Measurements from ENCODE around the gene TBC1D3I. TPM values are rescaled to one million over a fixed set of nuclear protein-coding genes. Genes with fewer than 3 reads are reported as not detected.
"Not testable (repeated sequence)": the region's sequence is repeated elsewhere in the genome, so short reads cannot be mapped to it uniquely, and the experiment has no call there.

Gene TBC1D3I
- total and polyA plus RNA-seq, 2 donors, result not detected

DNA sequence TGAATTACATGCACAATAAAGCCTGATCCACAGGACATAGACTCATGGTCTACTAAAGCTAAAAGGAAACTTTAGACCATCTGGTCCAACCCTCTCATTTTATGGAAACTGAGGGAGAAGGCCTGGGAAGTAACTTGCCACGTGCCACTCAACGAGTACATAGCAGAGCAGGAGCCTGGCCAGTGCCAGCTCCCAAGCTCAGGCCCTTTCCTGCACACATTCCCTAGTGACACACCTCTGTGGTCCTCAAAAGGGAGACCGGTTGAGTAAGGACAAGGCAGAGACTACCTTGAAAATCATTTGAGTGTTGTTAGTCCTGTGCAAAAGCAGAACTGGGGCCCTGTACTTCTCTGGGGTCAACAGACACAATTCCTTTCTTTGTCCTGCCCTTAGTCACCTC is 50.7 kb downstream of the TBC1D3I start:
- 68% methylated on average over 3 of the region's 3 CpGs for WGBS
- H3K4me1 ChIP-seq (ENCODE audit: insufficient read depth), result no peaks in the 10 kb centered on the region
- no peak overlapping the region for H3K27ac ChIP-seq (ENCODE audit: low read depth)
- DNase-seq (ENCODE audit: extremely low spot score), result no peak
- no peak overlapping the region for H3K4me3 ChIP-seq (ENCODE audit: low read depth, low read length)
- no peaks in the 10 kb centered on the region for H3K36me3 ChIP-seq (ENCODE audit: insufficient read depth)

DNA sequence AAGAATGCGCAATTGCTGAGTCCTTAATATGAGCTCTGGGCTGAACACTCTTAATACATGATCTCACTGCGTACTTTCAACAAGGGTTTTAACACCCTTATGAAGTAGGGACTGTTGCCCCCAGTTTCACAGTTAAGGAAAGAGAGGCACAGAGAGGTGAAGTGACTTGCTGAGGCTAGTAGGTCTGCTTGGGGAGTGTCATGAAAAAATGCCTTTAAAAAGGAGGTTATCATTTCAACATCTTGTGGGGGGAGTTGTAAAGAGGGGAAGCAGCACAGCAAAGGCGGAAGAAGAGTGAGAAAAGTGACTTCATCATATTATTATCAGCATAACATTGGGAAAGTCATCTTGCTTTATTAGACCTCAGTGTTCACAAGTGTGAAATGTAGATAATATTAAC is 51.4 kb downstream of the TBC1D3I start:
- no peak overlapping the region for H3K27ac ChIP-seq (ENCODE audit: low read depth)
- H3K36me3 ChIP-seq (ENCODE audit: insufficient read depth), result no peaks in the 10 kb centered on the region
- H3K4me1 ChIP-seq (ENCODE audit: insufficient read depth), result no peaks in the 10 kb centered on the region
- DNase-seq (ENCODE audit: extremely low spot score), result no peak
- 78% methylated on average over 3 of the region's 3 CpGs for WGBS
- H3K4me3 ChIP-seq (ENCODE audit: low read depth, low read length), result no peak overlapping the region

DNA sequence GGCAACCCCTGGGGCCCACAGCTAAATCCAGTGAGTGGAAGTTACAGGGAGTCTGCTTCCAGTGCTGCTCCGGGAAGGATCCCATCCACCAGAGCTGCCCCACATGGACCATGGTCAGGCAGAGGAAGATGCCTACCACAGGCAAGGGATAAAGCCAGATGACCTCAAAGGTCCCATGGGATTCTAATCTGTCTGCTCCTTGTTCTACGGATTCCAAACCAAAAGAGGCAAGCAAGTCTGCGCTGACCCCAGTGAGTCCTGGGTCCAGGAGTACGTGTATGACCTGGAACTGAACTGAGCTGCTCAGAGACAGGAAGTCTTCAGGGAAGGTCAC is 52.1 kb downstream of the TBC1D3I start:
- 75% methylated on average over 4 of the region's 4 CpGs for WGBS

DNA sequence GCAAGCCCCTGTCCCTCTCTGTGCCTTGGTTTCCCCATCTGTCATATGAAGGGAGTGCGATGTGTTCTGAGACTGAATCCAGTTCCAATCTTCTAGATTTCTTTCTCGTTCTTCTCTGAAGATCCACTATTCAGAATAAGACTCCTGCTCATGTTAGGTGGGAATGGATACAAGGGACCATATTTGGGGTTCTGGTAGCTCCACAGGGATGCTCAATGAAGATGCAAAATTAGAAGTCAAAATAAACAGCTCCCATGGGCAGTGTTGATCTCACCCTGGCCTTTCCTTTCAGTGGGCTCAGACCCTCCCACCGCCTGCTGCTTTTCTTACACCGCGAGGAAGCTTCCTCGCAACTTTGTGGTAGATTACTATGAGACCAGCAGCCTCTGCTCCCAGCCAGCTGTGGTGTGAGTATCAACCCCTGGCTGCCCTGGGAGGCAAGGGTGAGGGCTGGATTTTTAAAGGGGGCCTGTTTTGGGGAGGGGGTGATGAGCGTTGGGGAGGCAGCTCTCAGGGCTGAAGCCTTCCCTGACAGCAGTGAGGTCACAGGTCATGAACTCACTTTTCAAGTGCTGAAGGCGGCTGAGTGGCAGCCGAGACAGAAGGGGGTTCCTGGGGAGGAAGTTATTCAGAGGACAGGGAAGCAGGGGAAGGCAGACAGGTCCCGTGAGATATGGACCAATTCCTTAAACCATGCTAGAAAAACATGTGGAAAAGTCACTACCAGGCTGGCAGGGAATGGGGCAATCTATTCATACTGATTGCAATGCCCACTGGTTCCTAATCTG is 52.7 kb downstream of the TBC1D3I start:
- not testable (repeated sequence) for H3K4me3 ChIP-seq (ENCODE audit: low read depth, low read length); DNase-seq (ENCODE audit: extremely low spot score); H3K4me1 ChIP-seq (ENCODE audit: insufficient read depth); H3K36me3 ChIP-seq (ENCODE audit: insufficient read depth); H3K27ac ChIP-seq (ENCODE audit: low read depth)
- WGBS, result 49% methylated on average over 7 of the region's 10 CpGs

More for the DNA sequence above, 52.1 kb downstream of the TBC1D3I start:
- no peak for DNase-seq (ENCODE audit: extremely low spot score)
- H3K4me3 ChIP-seq (ENCODE audit: low read depth, low read length), result no peak overlapping the region
- no peak overlapping the region for H3K27ac ChIP-seq (ENCODE audit: low read depth)
- no peaks in the 10 kb centered on the region for H3K36me3 ChIP-seq (ENCODE audit: insufficient read depth)
- H3K4me1 ChIP-seq (ENCODE audit: insufficient read depth), result no peaks in the 10 kb centered on the region

DNA sequence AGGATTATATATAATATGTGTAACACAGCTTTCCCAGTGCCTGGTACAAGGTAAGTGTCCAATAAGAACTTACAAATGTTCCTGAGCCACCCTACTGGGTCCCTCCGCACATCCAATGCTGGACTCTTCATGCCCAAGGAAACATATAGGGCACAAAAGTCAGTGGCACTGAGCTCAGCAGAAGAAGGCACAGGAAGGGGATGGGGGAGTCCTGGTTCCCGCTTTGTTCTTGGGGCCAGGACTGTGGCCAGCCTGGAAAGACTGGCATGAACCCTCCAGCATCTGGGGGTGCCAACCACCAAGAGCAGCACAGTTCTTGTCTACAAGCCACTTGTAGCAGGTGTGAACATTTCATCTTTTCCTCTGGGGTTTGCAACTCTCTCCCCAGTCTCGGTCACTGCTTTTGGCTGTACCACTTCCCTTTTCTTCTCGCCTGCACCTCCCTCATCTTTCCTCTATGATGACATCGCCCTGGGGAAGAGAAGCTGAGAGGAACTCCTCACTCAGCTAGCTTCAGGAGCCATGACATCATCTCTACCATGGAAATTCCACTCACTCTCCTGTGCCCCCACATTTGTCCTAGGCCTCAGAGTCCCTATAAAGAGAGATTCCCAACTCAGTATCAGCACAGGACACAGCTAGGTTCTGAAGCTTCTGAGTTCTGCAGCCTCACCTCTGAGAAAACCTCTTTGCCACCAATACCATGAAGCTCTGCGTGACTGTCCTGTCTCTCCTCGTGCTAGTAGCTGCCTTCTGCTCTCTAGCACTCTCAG is 53.7 kb downstream of the TBC1D3I start, which contains the start of gene CCL4L2:
Gene CCL4L2 (plus strand): TSS at position 625 of the 773 bp plus-strand sequence.
- not testable (repeated sequence) for DNase-seq (ENCODE audit: extremely low spot score); H3K36me3 ChIP-seq (ENCODE audit: insufficient read depth); H3K4me1 ChIP-seq (ENCODE audit: insufficient read depth); H3K4me3 ChIP-seq (ENCODE audit: low read depth, low read length); H3K27ac ChIP-seq (ENCODE audit: low read depth)
- 72% methylated on average over 7 of the region's 7 CpGs for WGBS

DNA sequence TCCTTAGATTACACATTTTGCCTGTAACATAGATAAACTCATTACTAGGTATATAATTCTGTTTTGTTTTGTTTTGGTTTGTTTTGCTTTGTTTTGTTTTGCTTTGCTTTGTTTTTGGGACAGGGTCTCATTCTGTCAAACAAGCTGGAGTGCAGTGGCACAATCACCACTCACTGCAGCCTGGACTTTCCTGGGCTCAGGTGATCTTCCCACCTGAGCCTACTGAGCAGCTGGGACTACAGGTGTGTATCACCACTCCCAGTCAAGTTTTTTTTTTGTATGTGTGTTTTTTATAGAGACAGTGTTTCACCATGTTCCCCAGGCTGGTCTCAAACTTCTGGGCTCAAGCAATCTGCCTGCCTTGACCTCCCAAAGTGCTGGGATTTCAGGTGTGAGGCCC is 54.8 kb downstream of the TBC1D3I start:
- Histone ChIP-seq H3K4me1 (ENCODE audit: insufficient read depth) (no peaks in the 10 kb centered on the region), H3K27ac (ENCODE audit: low read depth) (no peak overlapping the region), H3K36me3 (ENCODE audit: insufficient read depth) (no peaks in the 10 kb centered on the region), H3K4me3 (ENCODE audit: low read depth, low read length) (no peak overlapping the region)
- DNase-seq (ENCODE audit: extremely low spot score), result no peak

DNA sequence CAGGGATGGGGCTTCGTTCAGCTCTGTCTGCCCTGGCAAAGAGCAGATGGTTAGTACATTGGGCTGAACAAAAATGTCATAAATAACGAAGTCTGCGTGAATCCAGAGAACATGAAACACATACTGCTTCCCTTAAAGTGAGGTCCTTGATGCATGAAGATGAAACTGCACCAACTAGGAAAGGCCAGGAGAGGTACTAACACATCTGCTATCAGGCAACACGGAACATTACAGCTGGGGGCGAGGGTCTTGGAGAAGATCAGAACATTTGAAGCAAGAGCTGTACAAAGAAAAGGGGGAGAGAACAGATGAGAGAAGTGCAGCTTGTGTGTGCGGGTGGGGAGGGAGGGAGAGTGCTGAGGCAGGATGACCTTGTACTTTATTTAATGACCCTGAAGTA is 57.0 kb downstream of the TBC1D3I start:
- not testable (repeated sequence) for H3K27ac ChIP-seq (ENCODE audit: low read depth); H3K4me1 ChIP-seq (ENCODE audit: insufficient read depth); H3K36me3 ChIP-seq (ENCODE audit: insufficient read depth); DNase-seq (ENCODE audit: extremely low spot score); H3K4me3 ChIP-seq (ENCODE audit: low read depth, low read length)
- 64% methylated on average over 6 of the region's 6 CpGs for WGBS

DNA sequence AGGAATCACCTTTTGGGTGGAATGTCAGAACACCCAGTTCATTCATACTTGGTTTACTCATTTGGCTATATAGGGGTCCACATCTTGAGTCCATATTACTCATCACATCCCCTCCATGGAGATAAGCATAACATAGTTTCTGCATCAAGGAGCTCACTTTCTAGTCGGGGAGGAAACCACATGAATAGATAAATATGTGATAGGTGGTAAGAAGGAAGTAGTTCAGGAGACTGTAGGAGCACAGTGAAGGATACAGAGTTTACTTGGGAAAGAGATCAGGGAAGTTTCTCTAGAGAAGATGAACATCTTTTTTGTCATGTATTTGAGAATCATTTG is 57.9 kb downstream of the TBC1D3I start:
- WGBS, result 31% methylated on average over 1 of the region's 1 CpG
- not testable (repeated sequence) for H3K4me3 ChIP-seq (ENCODE audit: low read depth, low read length); DNase-seq (ENCODE audit: extremely low spot score); H3K36me3 ChIP-seq (ENCODE audit: insufficient read depth); H3K27ac ChIP-seq (ENCODE audit: low read depth); H3K4me1 ChIP-seq (ENCODE audit: insufficient read depth)

DNA sequence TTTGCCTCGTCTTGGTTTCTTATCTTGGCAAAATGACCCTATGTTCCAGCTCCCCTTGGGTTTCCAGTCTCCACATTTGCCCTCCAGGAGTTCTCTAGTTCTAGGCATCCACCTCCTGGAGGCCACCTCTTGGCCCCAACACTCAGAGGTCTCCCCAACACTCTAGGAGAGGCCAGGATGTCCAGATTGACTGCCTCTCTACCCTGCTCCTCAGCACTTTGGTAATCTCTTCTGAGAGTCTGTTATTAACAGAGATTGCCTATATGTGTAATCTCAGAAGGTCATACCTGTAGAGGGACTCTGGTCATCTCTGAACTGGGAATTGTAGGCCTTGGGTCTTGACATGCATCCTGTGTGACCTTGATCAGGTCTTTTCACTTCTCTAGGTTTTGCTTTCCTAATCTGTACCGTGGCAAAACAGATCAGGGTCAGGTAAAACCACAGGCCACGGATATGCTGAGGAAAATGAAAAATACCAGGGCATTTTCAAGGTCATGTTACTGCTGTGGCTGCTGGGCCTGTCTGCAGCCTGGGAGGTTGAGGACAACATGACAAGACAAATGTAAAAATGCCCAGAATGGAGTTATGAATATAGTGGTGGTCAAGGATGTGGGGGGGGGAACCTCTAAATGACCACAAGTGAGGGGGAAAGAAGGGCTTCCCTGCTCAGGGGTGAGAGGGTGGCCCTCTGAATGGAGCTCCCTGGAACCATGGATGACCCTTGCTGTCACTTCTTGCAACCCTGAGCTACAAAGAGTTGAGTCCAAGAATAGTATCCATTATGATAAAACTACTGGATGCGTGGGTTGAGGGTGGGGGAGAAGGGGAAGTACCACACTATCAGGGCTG is 58.5 kb downstream of the TBC1D3I start:
- no peak for DNase-seq (ENCODE audit: extremely low spot score)
- Histone ChIP-seq H3K27ac (ENCODE audit: low read depth) (no peak overlapping the region), H3K36me3 (ENCODE audit: insufficient read depth) (no peaks in the 10 kb centered on the region), H3K4me1 (ENCODE audit: insufficient read depth) (no peaks in the 10 kb centered on the region), H3K4me3 (ENCODE audit: low read depth, low read length) (no peak overlapping the region)
- WGBS, result 64% methylated on average over 4 of the region's 4 CpGs

DNA sequence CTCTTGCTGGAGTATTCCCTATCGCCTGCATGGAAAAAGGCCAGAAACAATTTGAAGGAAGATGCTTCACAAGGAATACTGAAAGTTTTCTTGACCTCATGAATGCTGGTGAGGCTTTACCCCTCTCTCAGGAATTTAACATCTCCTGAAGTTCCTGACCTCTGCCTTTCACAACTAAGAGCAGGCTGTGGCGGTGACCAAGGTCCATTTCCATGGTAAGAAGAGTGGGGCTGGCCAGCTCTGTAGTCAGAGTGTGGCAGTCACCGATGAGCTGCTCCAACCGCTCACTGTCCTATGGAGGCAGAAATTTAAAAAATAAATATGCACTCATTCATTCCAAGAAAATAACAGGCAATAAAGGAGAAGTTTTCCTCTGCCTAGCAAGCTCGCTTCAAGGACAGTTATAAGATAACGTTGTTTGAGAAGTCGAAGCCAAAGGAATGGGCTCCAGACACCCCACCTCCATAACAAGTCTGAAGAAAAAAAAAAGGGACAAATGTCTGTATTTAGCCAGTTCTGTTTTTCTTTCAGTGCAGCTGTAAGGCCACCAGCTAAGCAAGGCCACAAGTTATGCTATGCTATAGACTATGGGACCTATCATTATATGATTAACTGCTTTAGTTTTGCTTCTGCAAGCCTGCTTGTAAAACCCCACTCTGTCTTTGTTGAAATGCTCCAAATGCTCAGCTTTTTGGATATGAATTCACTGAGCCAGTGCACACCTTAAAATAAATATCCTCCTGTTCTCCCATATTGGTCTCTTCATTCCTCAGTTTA is 59.5 kb downstream of the TBC1D3I start:
- WGBS, result 52% methylated on average over 7 of the region's 7 CpGs
- Histone ChIP-seq H3K36me3 (ENCODE audit: insufficient read depth) (no peaks in the 10 kb centered on the region), H3K27ac (ENCODE audit: low read depth) (no peak overlapping the region), H3K4me1 (ENCODE audit: insufficient read depth) (no peaks in the 10 kb centered on the region), H3K4me3 (ENCODE audit: low read depth, low read length) (no peak overlapping the region)
- no peak for DNase-seq (ENCODE audit: extremely low spot score)

Small RNAs within 50 kb of the gene (small RNA-seq; reads per million reads assigned to genes)
- gene AC243829.3 (not detected), gene AC243829.6 (not detected), gene RF00019 (not detected)

Other genes with a start within 250 kb of the TBC1D3I start
- 0.85 TPM for gene CCL23, start 246.6 kb downstream of the TBC1D3I start, total RNA-seq
- 16.9 TPM for gene CCL23, start 246.6 kb downstream of the TBC1D3I start, polyA plus RNA-seq
- gene CCL18, start 200.3 kb downstream of the TBC1D3I start, total RNA-seq, result not detected
- 1.5 TPM for gene CCL18, start 200.3 kb downstream of the TBC1D3I start, polyA plus RNA-seq
- 3.6 TPM for gene CCL3, start 174.4 kb downstream of the TBC1D3I start, total RNA-seq
- gene CCL3, start 174.4 kb downstream of the TBC1D3I start, polyA plus RNA-seq, result 2.6 TPM
- 2.4 TPM for gene CCL4, start 160.7 kb downstream of the TBC1D3I start, total RNA-seq
- 3.1 TPM for gene CCL4, start 160.7 kb downstream of the TBC1D3I start, polyA plus RNA-seq
- 2.1 TPM for gene TBC1D3B, start 87.9 kb downstream of the TBC1D3I start, total RNA-seq
- 2.1 TPM for gene TBC1D3B, start 87.9 kb downstream of the TBC1D3I start, polyA plus RNA-seq
- gene CCL3L1, start 67.8 kb downstream of the TBC1D3I start, total RNA-seq, result 0.69 TPM
- gene CCL3L1, start 67.8 kb downstream of the TBC1D3I start, polyA plus RNA-seq, result 0.11 TPM
- 2.0 TPM for gene CCL4L2, start 53.5 kb downstream of the TBC1D3I start, total RNA-seq
- 0.25 TPM for gene CCL4L2, start 53.5 kb downstream of the TBC1D3I start, polyA plus RNA-seq
- gene TBC1D3G, start 59.3 kb upstream of the TBC1D3I start, total RNA-seq, result not detected
- gene TBC1D3G, start 59.3 kb upstream of the TBC1D3I start, polyA plus RNA-seq, result not detected
- gene TBC1D3H, start 123.9 kb upstream of the TBC1D3I start, total RNA-seq, result not detected
- 0.33 TPM for gene TBC1D3H, start 123.9 kb upstream of the TBC1D3I start, polyA plus RNA-seq
- gene ZNHIT3, start 222.1 kb upstream of the TBC1D3I start, total RNA-seq, result 33.7 TPM
- gene ZNHIT3, start 222.1 kb upstream of the TBC1D3I start, polyA plus RNA-seq, result 51.9 TPM